ENCODE results near the gene ABRAXAS1.
A peak's percentile ranks its signal among the peaks of the same experiment; 100 is the strongest.

ABRAXAS1 gene

DNA sequence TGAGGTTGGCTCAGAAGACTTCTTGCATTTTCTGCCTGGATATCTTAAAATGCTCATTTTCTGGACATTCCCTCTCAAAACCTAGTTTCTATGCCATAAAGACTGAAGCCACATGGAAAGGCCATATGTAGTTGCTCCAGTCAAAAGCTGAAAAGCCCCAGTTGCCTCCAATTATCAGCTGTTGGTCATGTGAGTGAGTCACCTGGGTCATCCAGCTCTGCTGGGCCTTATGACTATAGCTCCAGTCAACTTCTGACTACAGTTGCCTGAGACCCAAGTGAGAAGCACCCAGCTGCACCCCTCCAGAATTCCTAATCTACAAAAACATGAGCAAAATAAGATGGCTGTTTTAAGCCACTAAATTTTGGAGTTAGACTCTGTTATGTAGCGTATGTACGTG is 71.2 kb downstream of the ABRAXAS1 start:
- no CpG with 5 or more reads among the region's 2 CpGs for WGBS (ENCODE audit: extremely low coverage, insufficient coverage, insufficient read length)

More for the DNA sequence above, 71.2 kb downstream of the ABRAXAS1 start:
- DNase-seq, result peak in 1 of 2 donors; percentile 6
- Histone ChIP-seq H3K23ac (ENCODE audit: low read length) (no peak overlapping the region), H4K12ac (ENCODE audit: low read depth, low read length) (no peak overlapping the region), H2AFZ (ENCODE audit: insufficient read depth, low read length, poor library complexity) (no peak overlapping the region), H3K27ac (ENCODE audit: low read depth, low read length) (no peak overlapping the region), H4K91ac (ENCODE audit: low read depth, low read length) (no peak overlapping the region), H3K79me1 (ENCODE audit: low read length) (no peaks in the 10 kb centered on the region), H3K4ac (ENCODE audit: low read depth, low read length) (no peak overlapping the region), H3K4me3 (ENCODE audit: low read depth, low read length) (no peak overlapping the region), H3K4me2 (ENCODE audit: low read length) (no peak overlapping the region), H3K4me1 (ENCODE audit: control insufficient read depth in 1 of 2, insufficient read depth in 2 of 2, low read length in 2 of 2) (peaks cover 9 to 12% of the 10 kb centered on the region in 2 experiments), H3K14ac (ENCODE audit: low read length) (no peak overlapping the region), H3K18ac (ENCODE audit: low read length) (no peak overlapping the region), H3K9me3 (ENCODE audit: insufficient read depth, low read depth, low read length) (no peaks in the 10 kb centered on the region), H2BK12ac (ENCODE audit: low read length) (no peak overlapping the region), H3K9ac (ENCODE audit: low read length) (no peak overlapping the region), H3K36me3 (ENCODE audit: control insufficient read depth in 1 of 2, insufficient read depth in 2 of 2, low read length in 2 of 2) (peaks cover 3 to 7% of the 10 kb centered on the region in 2 experiments), H2BK5ac (ENCODE audit: low read depth, low read length, poor library complexity) (no peak overlapping the region), H3K27me3 (ENCODE audit: insufficient read depth, low read length) (no peaks in the 10 kb centered on the region), H2BK120ac (ENCODE audit: insufficient read depth, low read length, poor library complexity) (no peak overlapping the region), H3K79me2 (ENCODE audit: control insufficient read depth, insufficient read depth, low read length, poor library complexity) (no peaks in the 10 kb centered on the region), H2AK5ac (ENCODE audit: low read length) (no peak overlapping the region), H4K8ac (ENCODE audit: low read depth, low read length) (no peak overlapping the region)

Data from trophoblast cell (in vitro differentiated cells and primary cell).